Measurements from ENCODE around the gene GHRHR. TPM values are rescaled to one million over a fixed set of nuclear protein-coding genes. Genes with fewer than 3 reads are reported as not detected.
A peak's percentile ranks its signal among the peaks of the same experiment; 100 is the strongest.

The GHRHR gene
- total and polyA plus RNA-seq, 8 donors = 0.31 to 0.51 (median 0.48) TPM; not detected in 5

DNA sequence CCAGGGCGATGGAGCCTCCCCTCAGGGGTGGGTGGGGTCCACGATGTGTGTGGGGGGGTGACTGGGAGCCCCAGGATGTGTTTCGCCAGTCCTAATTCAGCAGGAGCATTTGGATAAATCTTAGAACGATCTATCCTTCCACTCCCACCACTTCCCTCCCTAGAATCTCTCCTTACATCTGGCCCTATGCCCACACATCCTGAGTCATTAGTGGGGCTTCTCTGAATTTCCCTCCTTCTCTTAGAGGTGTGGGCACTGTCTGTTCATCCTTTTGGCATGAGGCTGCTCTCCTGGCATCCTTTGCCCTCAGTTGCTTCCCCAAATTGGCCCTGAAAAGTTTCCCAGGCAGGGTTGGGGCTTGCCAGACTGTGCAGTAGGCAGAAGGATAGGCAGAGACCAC lies 1.6 kb downstream of the GHRHR start:
- intact Hi-C loops (cut with DNase I) = no loop called here
- no peak for ATAC-seq
- TF ChIP-seq, protein P1, sequence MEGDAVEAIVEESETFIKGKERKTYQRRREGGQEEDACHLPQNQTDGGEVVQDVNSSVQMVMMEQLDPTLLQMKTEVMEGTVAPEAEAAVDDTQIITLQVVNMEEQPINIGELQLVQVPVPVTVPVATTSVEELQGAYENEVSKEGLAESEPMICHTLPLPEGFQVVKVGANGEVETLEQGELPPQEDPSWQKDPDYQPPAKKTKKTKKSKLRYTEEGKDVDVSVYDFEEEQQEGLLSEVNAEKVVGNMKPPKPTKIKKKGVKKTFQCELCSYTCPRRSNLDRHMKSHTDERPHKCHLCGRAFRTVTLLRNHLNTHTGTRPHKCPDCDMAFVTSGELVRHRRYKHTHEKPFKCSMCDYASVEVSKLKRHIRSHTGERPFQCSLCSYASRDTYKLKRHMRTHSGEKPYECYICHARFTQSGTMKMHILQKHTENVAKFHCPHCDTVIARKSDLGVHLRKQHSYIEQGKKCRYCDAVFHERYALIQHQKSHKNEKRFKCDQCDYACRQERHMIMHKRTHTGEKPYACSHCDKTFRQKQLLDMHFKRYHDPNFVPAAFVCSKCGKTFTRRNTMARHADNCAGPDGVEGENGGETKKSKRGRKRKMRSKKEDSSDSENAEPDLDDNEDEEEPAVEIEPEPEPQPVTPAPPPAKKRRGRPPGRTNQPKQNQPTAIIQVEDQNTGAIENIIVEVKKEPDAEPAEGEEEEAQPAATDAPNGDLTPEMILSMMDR (IDR thresholded peaks at IDR 0.05) = no peak
- Histone ChIP-seq H3K9me3 (no peaks in the 10 kb centered on the region), H3K27ac (no peak overlapping the region), H3K36me3 (no peaks in the 10 kb centered on the region), H3K4me3 (no peak overlapping the region), H3K4me1 (no peaks in the 10 kb centered on the region), H3K27me3 (no peaks in the 10 kb centered on the region)
- DNase-seq = no peak

DNA sequence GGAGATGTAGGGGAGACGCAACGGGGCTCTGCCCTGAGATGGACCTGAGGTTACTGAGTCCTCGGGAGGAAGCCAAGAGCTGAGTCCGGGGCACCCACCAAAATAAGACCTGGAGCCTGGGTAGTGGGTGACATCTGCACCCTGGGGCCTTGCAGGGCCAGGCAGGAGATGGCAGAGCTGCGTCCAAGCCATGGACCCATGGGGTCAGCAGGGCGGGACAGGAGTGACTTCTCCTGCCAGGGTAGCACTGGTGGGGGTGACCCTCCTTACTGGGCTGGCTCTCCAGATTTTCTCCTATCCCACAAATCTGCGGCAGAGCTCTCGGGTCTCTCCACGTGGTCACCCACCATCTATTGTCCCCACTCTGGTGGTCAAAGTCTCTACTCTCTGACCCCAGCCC lies 2.1 kb downstream of the GHRHR start:
- Histone ChIP-seq H3K36me3 (no peaks in the 10 kb centered on the region), H3K27me3 (no peaks in the 10 kb centered on the region), H3K9me3 (no peaks in the 10 kb centered on the region), H3K4me1 (no peaks in the 10 kb centered on the region), H3K4me3 (no peak overlapping the region), H3K27ac (no peak overlapping the region)
- TF ChIP-seq, protein P1 (IDR thresholded peaks at IDR 0.05) = no peak
- intact Hi-C loops (cut with DNase I) = no loop called here
- ATAC-seq = no peak
- DNase-seq = no peak

DNA sequence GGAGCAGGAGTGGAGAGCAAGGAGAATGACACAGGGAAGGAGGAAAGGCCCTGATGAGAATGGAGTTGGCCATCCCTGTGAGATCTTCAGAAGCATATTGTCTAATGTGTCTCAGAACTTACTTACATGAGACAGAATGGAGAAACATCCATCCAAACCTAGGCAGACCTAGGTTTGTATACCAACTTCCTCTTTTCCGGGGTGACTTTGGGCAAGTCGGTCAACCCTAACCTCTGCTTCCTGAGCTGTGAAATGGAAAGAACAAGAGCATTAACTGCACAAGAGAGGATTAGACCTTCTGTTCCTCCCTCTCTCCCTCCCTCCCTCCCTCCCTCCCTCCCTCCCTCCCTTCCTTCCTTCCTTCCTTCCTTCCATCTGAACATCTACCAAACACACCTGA lies 4.5 kb downstream of the GHRHR start:
- TF ChIP-seq, protein P1 (IDR thresholded peaks at IDR 0.05) = no peak
- no peaks in the 10 kb centered on the region for H3K36me3 ChIP-seq
- H3K9me3 ChIP-seq = no peaks in the 10 kb centered on the region
- no peaks in the 10 kb centered on the region for H3K27me3 ChIP-seq
- H3K4me3 ChIP-seq = no peak overlapping the region
- intact Hi-C loops (cut with DNase I) = no loop called here
- no peak for ATAC-seq
- no peaks in the 10 kb centered on the region for H3K4me1 ChIP-seq
- no peak overlapping the region for H3K27ac ChIP-seq
- no peak for DNase-seq

DNA sequence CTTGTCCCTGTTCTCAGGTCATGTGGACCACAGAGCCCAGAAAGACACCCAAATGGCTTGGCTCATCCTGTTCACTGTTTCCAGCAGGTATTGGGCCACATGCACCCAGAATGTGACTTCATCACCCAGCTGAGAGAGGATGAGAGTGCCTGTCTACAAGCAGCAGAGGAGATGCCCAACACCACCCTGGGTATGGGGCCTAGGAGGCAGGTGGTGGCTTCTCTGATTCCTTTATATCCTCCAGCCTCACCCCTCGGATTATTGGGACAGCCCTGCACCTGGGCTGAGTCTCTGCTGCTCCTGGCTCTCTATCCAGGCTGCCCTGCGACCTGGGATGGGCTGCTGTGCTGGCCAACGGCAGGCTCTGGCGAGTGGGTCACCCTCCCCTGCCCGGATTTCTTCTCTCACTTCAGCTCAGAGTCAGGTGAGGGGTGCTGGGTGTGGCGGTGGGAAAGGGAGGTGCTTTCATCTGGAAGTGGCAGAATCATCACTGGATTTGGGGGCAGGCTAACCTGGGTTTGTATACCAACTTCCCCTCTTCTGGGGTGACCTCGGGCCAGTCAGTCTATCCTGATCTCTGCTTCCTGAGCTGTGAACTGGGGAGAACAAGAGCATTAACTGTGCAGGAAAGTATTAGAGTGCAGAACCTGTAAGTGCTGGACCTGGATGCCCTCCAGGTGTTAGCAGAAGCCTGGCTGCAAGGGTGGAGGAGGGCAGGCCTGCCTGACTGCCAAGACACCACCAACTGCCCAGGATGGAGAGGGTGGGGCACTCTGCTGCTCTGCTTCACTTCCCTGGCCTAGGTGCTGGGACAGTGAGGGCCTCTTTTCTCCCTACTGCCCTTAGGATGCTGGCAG lies 5.2 kb downstream of the GHRHR start:
- intact Hi-C loops (cut with DNase I) = no loop called here
- Histone ChIP-seq H3K4me1 (no peaks in the 10 kb centered on the region), H3K4me3 (no peak overlapping the region), H3K36me3 (no peaks in the 10 kb centered on the region), H3K27me3 (no peaks in the 10 kb centered on the region), H3K9me3 (no peaks in the 10 kb centered on the region), H3K27ac (no peak overlapping the region)
- TF ChIP-seq, protein P1 (IDR thresholded peaks at IDR 0.05) = no peak
- peak; percentile 84 for ATAC-seq
- no peak for DNase-seq

DNA sequence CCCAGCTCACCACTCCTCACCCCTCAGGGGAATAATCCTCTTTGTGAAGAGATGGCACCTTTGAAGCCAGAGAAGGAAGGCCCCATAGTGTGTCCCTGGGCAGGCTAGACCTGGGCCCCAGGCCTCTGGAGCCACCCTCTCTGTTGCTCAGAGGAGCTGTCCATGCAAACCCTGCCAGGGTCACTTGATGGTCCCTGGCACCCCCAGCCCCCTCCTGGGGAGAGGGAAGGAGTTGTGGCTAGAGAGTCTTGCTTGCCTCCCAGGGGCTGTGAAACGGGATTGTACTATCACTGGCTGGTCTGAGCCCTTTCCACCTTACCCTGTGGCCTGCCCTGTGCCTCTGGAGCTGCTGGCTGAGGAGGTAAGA lies 5.8 kb downstream of the GHRHR start:
- ATAC-seq (no peak), DNase-seq (no peak)
- Histone ChIP-seq H3K9me3 (no peaks in the 10 kb centered on the region), H3K27ac (no peak overlapping the region), H3K36me3 (no peaks in the 10 kb centered on the region), H3K4me3 (no peak overlapping the region), H3K4me1 (no peaks in the 10 kb centered on the region), H3K27me3 (no peaks in the 10 kb centered on the region)
- intact Hi-C loops (cut with DNase I) = no loop called here
- TF ChIP-seq, protein P1 (IDR thresholded peaks at IDR 0.05) = no peak
